Chondrocyte (in vitro differentiated cells): ENCODE measurements around the gene LRRC10. TPM values are rescaled to one million over a fixed set of nuclear protein-coding genes. Genes with fewer than 3 reads are reported as not detected.

ENCODE experiments used
- DNase-seq: peaks from one replicate; pipeline ENCODE4 v3.0.0; 2021; ENCODE audit warnings: mixed read lengths, low spot score
- H3K27ac Mint-ChIP-seq: one replicate; pipeline ENCODE4 v1.8.0; 2021; ENCODE audit warnings: mild to moderate bottlenecking, moderate library complexity, mixed read lengths; ENCODE audit not compliant: unreplicated experiment
- H3K27me3 Mint-ChIP-seq: 2 replicates; pipeline ENCODE4 v1.8.0; 2021; ENCODE audit warnings: low read depth, mixed read lengths
- H3K36me3 Mint-ChIP-seq: 2 replicates; pipeline ENCODE4 v1.8.0; 2021; ENCODE audit warnings: low read depth, mixed read lengths
- H3K4me1 Mint-ChIP-seq: 2 replicates; pipeline ENCODE4 v1.8.0; 2021; ENCODE audit warnings: low read depth, mild to moderate bottlenecking, mixed read lengths
- H3K4me3 Mint-ChIP-seq: one replicate; pipeline ENCODE4 v1.8.0; 2021; ENCODE audit warnings: mild to moderate bottlenecking, moderate library complexity, mixed read lengths; ENCODE audit not compliant: unreplicated experiment
- H3K9me3 Mint-ChIP-seq: 2 replicates; pipeline ENCODE4 v1.8.0; 2021; ENCODE audit warnings: low read depth, mixed read lengths
- CTCF ChIP-seq: fragments of 200-600 bp; sonication (generic); IDR thresholded peaks from 2 replicates; pipeline ENCODE4 v1.5.0; 2021; ENCODE audit warnings: antibody characterized with exemption, mild to moderate bottlenecking, moderate library complexity
- total RNA-seq: library from RNA; stranded (reverse); gene quantifications from 3 replicates; pipeline ENCODE4 v1.2.1, GENCODE V29; 2021

Gene LRRC10
- total RNA-seq, 1 donor from 2014 or later = not detected

GRCh38 chr12:69620921-69621320 is 10.2 kb upstream of the LRRC10 start:
- no peaks in the 10 kb centered on the region for H3K36me3 Mint-ChIP-seq
- no peaks in the 10 kb centered on the region for H3K4me1 Mint-ChIP-seq
- no peaks in the 10 kb centered on the region for H3K27me3 Mint-ChIP-seq
- no peak for DNase-seq
- peaks cover 2% of the 10 kb centered on the region for H3K9me3 Mint-ChIP-seq
- no peak overlapping the region for H3K27ac Mint-ChIP-seq
- H3K4me3 Mint-ChIP-seq = no peak overlapping the region
- TF ChIP-seq CTCF = no peak

DNA sequence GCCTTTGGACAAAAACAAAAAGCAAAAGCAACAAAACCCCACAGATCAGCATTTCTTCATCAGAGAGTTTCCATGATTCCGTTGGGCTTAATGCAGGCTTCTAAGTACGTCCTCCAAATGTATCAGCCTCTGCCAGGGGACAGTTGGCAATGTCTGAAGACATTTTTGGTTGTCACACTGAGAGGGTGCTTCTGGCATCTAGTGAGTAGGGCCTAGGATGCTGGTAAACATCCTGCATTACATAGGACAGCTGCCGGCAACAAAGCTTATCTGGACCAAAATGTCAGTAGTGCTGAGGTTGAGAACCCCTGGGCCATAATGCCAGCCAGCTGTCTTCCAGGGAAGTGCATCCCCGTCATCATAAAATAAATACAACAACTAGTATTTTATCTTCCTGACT is 9.4 kb upstream of the LRRC10 start:
- no peak overlapping the region for H3K27ac Mint-ChIP-seq
- no peaks in the 10 kb centered on the region for H3K4me1 Mint-ChIP-seq
- peaks cover 2% of the 10 kb centered on the region for H3K9me3 Mint-ChIP-seq
- no peak for TF ChIP-seq CTCF
- H3K4me3 Mint-ChIP-seq = no peak overlapping the region
- H3K36me3 Mint-ChIP-seq = no peaks in the 10 kb centered on the region
- DNase-seq = no peak
- H3K27me3 Mint-ChIP-seq = peaks cover 2% of the 10 kb centered on the region

- DNase-seq = no peak
- no peak overlapping the region for H3K4me3 Mint-ChIP-seq
- no peak overlapping the region for H3K27ac Mint-ChIP-seq
- H3K27me3 Mint-ChIP-seq = peaks cover 2% of the 10 kb centered on the region
- H3K9me3 Mint-ChIP-seq = peaks cover 2% of the 10 kb centered on the region
- no peak for TF ChIP-seq CTCF
- no peaks in the 10 kb centered on the region for H3K4me1 Mint-ChIP-seq
- H3K36me3 Mint-ChIP-seq = no peaks in the 10 kb centered on the region
Measured at GRCh38 chr12:69619050-69619449, 8.3 kb upstream of the LRRC10 start.

DNA sequence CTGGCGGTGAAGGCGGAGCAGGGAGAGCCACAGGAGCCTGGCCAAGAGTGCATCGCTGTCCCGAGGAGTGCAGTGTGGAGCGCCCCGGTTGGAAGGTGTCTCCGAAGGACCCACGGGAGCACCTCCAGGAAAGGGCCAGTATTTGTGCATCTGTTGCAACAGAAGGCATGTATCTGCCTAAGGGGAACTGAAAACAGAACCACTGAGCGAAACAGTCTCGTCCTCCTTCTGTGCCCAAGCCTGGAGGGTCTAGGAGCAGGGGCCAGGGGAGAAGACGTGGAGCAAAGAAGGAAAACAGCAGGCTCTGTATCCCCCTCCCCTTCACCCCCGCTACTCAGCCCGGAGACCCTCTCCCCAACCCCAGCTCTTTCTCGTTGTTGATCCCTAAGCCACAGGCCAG is 5.3 kb upstream of the LRRC10 start:
- H3K9me3 Mint-ChIP-seq = peaks cover 2% of the 10 kb centered on the region
- H3K27ac Mint-ChIP-seq = no peak overlapping the region
- DNase-seq = no peak
- peaks cover 3% of the 10 kb centered on the region for H3K27me3 Mint-ChIP-seq
- no peaks in the 10 kb centered on the region for H3K4me1 Mint-ChIP-seq
- no peak overlapping the region for H3K4me3 Mint-ChIP-seq
- H3K36me3 Mint-ChIP-seq = no peaks in the 10 kb centered on the region
- TF ChIP-seq CTCF = no peak

- TF ChIP-seq CTCF = no peak
- no peak for DNase-seq
- Mint-ChIP-seq H3K36me3 (no peaks in the 10 kb centered on the region), H3K27ac (no peak overlapping the region), H3K9me3 (no peaks in the 10 kb centered on the region), H3K4me3 (no peak overlapping the region), H3K4me1 (no peaks in the 10 kb centered on the region), H3K27me3 (peaks cover 3% of the 10 kb centered on the region)
Measured at GRCh38 chr12:69613351-69613750, 2.6 kb upstream of the LRRC10 start.
